ENCODE data around the gene GRSF1.
"Not testable (repeated sequence)": the region's sequence is repeated elsewhere in the genome, so short reads cannot be mapped to it uniquely, and the experiment has no call there.

Gene GRSF1

GRCh38 chr4:70836081-70836480 lies 3.6 kb downstream of the GRSF1 start:
- DNase-seq = no peak

- DNase-seq = no peak
Measured at GRCh38 chr4:70833675-70834074, 6.0 kb downstream of the GRSF1 start.

- no peak for DNase-seq
Measured at GRCh38 chr4:70831293-70831692, 8.4 kb downstream of the GRSF1 start.

- DNase-seq = no peak
Measured at GRCh38 chr4:70830054-70830453, 9.6 kb downstream of the GRSF1 start.

- no peak for DNase-seq
Measured at GRCh38 chr4:70829492-70829891, 10.2 kb downstream of the GRSF1 start.

- DNase-seq = no peak
Measured at GRCh38 chr4:70829015-70829414, 10.7 kb downstream of the GRSF1 start.

GRCh38 chr4:70818921-70819320 lies 20.8 kb downstream of the GRSF1 start:
- no peak for DNase-seq

GRCh38 chr4:70818173-70818855 lies 21.4 kb downstream of the GRSF1 start:
- DNase-seq = no peak

GRCh38 chr4:70816894-70817293 lies 22.8 kb downstream of the GRSF1 start:
- no peak for DNase-seq

GRCh38 chr4:70815370-70815769 lies 24.3 kb downstream of the GRSF1 start:
- DNase-seq = no peak

- DNase-seq = no peak
Measured at GRCh38 chr4:70808151-70808550, 31.5 kb downstream of the GRSF1 start.

- no peak for DNase-seq
Measured at GRCh38 chr4:70802928-70803580, 36.6 kb downstream of the GRSF1 start.

GRCh38 chr4:70801265-70801809 lies 38.4 kb downstream of the GRSF1 start:
- no peak for DNase-seq

- no peak for DNase-seq
Measured at GRCh38 chr4:70793626-70794025, 46.1 kb downstream of the GRSF1 start.

GRCh38 chr4:70788733-70789132 lies 51.0 kb downstream of the GRSF1 start:
- DNase-seq = no peak

GRCh38 chr4:70787496-70787895 lies 52.2 kb downstream of the GRSF1 start:
- no peak for DNase-seq

- DNase-seq = no peak
Measured at GRCh38 chr4:70783096-70783495, 56.6 kb downstream of the GRSF1 start.

- no peak for DNase-seq
Measured at GRCh38 chr4:70778888-70779422, 60.7 kb downstream of the GRSF1 start.

- no peak for DNase-seq
Measured at GRCh38 chr4:70772929-70773555, 66.6 kb downstream of the GRSF1 start.

- not testable (repeated sequence) for DNase-seq
Measured at GRCh38 chr4:70769396-70769795, 70.3 kb downstream of the GRSF1 start.

GRCh38 chr4:70768301-70768948 lies 71.3 kb downstream of the GRSF1 start:
- no peak for DNase-seq
